Panc1 (cell line): ENCODE results near the gene FARS2.

Experiments
- POLR2AphosphoS5 ChIP-seq: IDR thresholded peaks from 2 replicates; pipeline ENCODE4 v1.6.1; 2012; ENCODE audit warnings: mild to moderate bottlenecking, low read depth, low read length, moderate library complexity
- TF ChIP-seq, protein P1 (sequence below): fragments of 450-650 bp; IDR thresholded peaks from 2 replicates; pipeline ENCODE4 v1.5.1; 2017; ENCODE audit warnings: mild to moderate bottlenecking

DNA sequence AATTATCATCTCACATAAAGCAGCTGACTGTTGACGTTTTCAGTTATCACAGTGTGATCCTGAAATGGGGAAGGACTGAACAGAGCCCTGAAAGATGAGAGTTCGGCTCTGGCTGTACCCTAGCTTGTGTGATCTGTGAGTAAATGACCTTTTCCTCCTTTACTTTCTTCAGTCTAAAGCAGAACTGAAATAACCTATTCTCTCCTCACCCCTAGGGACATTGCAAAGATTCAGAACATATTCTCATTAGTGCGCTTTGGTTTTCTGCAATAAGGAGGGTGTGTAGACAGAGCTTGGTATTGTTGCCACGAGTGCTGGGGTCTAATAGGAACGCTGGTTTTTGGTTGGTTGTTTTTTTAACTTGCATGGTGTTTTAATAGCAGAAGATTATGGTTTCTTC is 16.7 kb downstream of the FARS2 start:
- TF ChIP-seq POLR2AphosphoS5 = no peak
- TF ChIP-seq, protein P1, sequence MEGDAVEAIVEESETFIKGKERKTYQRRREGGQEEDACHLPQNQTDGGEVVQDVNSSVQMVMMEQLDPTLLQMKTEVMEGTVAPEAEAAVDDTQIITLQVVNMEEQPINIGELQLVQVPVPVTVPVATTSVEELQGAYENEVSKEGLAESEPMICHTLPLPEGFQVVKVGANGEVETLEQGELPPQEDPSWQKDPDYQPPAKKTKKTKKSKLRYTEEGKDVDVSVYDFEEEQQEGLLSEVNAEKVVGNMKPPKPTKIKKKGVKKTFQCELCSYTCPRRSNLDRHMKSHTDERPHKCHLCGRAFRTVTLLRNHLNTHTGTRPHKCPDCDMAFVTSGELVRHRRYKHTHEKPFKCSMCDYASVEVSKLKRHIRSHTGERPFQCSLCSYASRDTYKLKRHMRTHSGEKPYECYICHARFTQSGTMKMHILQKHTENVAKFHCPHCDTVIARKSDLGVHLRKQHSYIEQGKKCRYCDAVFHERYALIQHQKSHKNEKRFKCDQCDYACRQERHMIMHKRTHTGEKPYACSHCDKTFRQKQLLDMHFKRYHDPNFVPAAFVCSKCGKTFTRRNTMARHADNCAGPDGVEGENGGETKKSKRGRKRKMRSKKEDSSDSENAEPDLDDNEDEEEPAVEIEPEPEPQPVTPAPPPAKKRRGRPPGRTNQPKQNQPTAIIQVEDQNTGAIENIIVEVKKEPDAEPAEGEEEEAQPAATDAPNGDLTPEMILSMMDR = no peak
